NCI-H2196 treated with DMSO at 0.1 percent for 48 hours (cell line): ENCODE measurements around the gene MGMT.

Source experiments
- DNase-seq: peaks from one replicate; lab custom pipeline; 2025; ENCODE audit not compliant: unreplicated experiment; lab: John Stamatoyannopoulos, UW

The MGMT gene

DNA sequence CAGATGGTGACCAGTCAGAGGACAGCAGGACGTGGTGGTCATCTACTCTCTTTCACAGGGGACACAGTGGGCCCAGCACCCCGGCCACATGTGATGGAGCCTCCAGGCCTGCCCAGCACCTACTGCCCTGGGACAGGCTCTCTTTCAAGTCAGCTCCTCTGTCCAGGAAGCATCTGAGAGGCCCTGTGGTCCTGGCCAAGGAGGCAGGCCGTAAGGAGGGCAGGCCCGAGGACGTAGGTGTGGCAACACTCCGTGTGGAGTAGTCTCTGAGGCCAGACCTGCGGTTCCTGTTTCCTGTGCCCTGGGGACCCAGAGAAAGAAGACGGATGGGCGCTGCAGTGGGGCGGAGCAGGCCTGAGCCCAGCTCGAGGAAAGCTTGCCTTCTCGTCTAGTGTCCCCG is 317.9 kb downstream of the MGMT start:
- DNase-seq, result no peak

- DNase-seq, result no peak
Measured at GRCh38 chr10:129785536-129785981, 318.5 kb downstream of the MGMT start.

- DNase-seq, result no peak
Measured at GRCh38 chr10:129786216-129786615, 319.2 kb downstream of the MGMT start.

DNA sequence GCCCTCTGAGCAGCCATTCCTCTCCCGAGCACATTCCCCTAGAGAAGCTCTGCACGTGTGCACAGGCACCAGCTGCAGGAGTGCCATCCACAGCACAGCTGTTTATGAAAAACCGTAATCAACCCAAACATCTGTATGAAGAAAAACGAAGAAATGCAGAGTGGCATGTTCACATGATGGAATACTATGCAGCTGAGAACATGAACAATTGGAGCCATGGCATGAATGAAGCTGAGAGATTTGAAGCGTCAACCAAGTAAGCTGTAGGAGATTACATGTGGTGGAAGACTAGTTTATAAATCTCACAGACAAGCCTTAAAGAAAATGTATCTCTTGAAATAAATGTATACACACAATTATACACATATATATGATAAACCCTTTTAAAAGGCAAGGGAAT is 320.5 kb downstream of the MGMT start:
- DNase-seq, result no peak

- no peak for DNase-seq
Measured at GRCh38 chr10:129788215-129788614, 321.2 kb downstream of the MGMT start.

GRCh38 chr10:129790715-129791446 is 323.8 kb downstream of the MGMT start:
- no peak for DNase-seq

DNA sequence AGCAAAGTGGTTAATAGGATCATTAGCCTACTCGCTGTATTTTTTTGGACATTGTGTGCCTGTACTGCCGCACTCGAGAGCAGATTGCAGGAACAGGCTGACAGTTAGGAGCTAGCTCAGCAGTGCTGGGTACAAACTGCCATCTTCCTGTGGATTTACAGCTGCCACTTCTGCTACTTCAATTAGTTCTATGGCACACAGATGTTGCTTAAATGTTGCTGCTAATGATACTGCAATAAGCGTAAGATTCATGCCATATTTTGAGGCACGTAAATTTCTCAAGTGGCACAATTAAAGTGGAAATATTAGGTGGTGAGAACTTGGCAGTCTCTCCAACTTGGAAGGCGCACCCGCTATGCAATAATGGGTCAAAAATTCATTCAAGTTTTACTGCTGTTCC is 325.1 kb downstream of the MGMT start:
- no peak for DNase-seq

GRCh38 chr10:129792864-129793263 is 325.8 kb downstream of the MGMT start:
- DNase-seq, result no peak

GRCh38 chr10:129793479-129793878 is 326.4 kb downstream of the MGMT start:
- DNase-seq, result no peak

DNA sequence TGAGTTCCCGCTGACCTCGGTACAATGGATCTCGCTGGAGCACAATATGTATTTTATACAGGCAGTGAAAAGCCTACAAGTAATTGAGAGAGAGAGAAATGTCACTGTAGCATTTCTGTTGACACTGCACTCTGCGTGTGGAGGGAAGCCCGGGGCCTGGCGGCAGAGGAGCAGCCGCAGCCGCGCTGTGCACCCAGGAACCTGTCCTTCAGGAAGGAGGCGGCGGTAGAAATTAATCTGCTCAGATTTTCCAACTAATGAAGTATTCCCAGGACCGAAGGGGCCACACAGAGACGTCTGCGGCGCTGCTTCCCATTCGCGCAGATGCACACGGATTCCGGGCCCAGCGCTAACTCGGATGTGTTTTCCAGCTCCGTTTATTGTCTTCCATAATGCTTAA is 327.0 kb downstream of the MGMT start:
- DNase-seq, result no peak

DNA sequence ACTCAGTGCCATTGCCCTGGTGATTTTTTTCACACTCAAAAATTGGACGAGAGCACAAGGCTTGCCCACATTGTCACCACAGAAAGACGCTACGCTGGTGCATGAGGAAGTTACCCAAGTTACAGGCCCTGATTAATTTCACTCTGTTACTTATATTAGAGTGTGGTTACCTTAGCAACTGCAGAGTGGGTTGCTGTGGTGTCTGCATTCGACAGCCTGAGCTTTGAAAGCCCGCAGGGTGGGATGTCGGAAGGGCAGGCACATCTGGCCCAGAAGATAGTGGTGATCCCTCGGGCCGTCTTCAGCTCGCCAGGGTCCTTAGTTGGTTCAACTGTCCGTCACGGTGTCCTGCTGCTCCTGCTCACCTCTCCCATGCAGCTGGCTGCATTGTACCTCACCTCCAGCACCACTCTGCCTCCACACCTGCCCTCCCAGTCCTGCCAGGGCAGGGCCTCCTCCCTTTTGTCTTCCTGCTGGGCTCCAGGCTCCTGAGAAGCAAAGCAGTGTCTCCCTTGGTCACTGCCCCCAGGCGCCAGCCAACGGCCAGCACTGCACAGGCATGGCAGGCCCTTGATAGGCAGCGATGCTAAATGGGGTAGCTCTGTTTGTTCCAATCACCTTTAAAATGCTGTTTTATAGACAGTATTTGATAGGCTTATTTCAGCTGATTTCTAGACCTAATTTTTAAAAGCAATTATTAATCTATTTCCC is 329.8 kb downstream of the MGMT start:
- DNase-seq, result no peak

DNA sequence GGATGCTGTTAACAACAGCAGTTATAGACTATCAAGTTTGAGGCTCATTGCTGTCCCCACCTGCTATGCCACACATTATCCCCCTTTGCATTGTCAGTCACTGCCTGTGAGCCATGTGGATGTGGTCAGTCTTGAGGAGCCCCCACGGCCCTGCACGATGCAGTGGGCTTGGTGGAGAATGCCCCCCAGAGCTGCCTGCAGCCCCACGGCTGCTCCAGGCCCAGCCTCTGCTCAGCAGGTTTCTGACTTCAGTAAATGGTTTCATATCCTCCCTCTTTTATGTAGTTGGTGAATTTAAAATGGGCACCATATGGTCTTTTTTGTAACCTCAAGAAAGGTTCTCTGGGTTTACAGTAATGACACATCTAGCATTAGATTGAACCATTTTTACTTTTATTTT is 332.9 kb downstream of the MGMT start:
- no peak for DNase-seq

DNA sequence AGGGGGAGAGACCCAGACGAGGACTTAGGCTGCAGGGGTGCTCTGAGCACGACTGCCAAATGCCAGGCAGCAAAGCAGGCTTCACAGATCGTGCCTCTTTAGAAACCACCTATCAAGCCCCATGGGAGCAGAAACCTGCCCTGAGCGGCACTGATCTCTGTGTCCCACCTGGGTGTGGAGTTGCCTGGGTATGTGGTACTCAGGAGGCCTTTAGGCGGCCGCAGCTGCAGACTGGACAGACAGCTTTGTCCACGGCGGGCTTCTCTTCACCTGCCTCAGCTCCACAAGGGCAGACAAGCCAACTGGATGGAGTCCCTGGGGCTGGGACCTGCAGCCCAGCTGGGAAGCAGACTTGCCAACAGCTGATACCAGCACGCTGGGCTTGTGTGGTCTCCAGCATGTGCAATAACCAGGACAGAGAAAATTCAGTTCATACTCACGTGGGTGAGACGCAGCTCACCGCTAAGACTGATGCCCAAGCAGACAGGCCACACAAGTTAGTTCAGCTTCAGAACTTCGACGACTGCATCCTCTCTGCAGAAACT is 333.8 kb downstream of the MGMT start:
- no peak for DNase-seq

GRCh38 chr10:129807211-129807610 is 340.2 kb downstream of the MGMT start:
- no peak for DNase-seq

GRCh38 chr10:129808092-129808983 is 341.3 kb downstream of the MGMT start:
- DNase-seq, result no peak

- no peak for DNase-seq
Measured at GRCh38 chr10:129809431-129809830, 342.4 kb downstream of the MGMT start.

- DNase-seq, result no peak
Measured at GRCh38 chr10:129809841-129810240, 342.8 kb downstream of the MGMT start.

- no peak for DNase-seq
Measured at GRCh38 chr10:129811208-129811607, 344.2 kb downstream of the MGMT start.

DNA sequence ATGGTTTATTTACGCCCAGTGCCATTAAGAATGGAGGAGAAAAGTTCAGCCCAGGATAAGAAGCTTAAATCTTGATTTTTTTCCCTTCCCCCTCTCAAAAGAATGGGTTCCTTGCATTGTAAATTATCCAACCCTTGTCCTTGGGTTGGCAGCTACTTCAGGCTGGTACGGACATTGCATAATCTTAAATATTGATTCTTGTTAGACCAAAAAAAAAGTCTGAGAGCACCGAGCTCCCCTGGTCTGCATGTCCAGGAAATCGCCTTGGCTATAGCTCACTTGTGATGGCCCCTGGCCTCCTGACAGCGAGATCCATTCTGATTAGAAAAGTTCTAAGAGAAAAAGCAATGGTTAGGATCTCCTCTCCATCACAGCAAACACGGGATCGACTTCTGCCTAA is 345.4 kb downstream of the MGMT start:
- no peak for DNase-seq

DNA sequence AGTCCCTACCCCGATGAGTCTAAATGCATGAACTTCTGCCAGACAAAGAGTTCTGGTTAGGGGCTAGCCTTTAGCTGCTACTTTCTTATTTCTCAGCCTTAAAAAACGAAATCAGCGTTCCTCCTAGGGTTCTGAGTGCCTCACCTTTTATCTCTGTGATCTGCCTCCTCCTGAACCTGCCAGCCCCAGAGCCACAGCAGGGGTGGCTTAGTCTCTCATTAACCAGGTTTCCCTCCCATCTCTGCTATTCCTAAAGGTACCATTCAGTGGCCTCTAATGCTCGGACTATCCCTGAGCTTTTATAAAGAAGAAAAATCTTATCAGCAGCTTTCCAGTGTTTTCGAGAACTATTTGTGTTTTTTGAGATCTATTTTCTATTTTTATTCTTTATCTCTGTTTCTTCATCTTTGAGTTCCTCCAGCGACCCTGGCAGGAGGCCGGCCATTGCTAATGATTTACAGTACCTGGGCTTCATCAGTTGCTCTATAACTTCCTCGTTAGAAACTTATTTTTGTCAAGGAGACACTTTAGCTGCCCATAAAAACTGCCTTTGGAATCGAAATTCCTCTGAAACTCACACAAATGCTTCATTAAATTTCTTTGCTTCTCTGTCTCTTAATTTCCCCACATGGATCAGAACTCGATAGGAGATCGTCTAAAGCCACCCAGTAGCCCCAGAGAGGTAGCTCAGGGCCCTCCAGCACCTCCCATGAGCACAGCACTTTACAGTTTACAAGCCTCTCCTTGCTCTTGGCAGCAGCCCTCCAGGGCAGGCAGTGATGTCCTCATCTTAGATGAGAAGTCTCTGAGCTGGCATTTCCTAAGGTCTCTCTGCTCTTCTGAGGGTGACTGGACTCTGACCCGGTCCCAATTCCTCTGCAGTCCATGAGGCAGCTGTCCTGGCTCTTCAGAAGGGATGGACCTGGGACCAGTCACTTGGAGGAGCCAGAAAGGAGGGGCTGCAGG is 347.9 kb downstream of the MGMT start:
- DNase-seq, result no peak
